Suprapubic skin (tissue), 4 donors: Measurements from ENCODE around the gene SLC16A3. TPM values are rescaled to one million over a fixed set of nuclear protein-coding genes. Genes with fewer than 3 reads are reported as not detected.

Experiments used
- DNase-seq, 2 donors: peaks; one replicate each; pipeline ENCODE4 v3.0.0-alpha.2; 2019; ENCODE audit warnings: low spot score in 2 of 2
- H3K27ac ChIP-seq: fragments of 200-600 bp; sonication (generic); one replicate; pipeline ENCODE4 v1.5.1; 2019
- H3K27me3 ChIP-seq: fragments of 200-600 bp; sonication (generic); one replicate; pipeline ENCODE4 v1.5.1; 2019
- H3K36me3 ChIP-seq: fragments of 200-600 bp; sonication (generic); one replicate; pipeline ENCODE4 v1.5.1; 2019
- H3K4me1 ChIP-seq: fragments of 200-600 bp; sonication (generic); one replicate; pipeline ENCODE4 v1.5.1; 2019
- H3K4me3 ChIP-seq: fragments of 200-600 bp; sonication (generic); one replicate; pipeline ENCODE4 v1.5.1; 2019; ENCODE audit warnings: mild to moderate bottlenecking
- H3K9me3 ChIP-seq: fragments of 200-600 bp; sonication (generic); one replicate; pipeline ENCODE4 v1.5.1; 2019
- CTCF ChIP-seq, 2 donors: fragments of 200-600 bp in 1 of 2; fragments of 450-650 bp in 1 of 2; sonication (generic) in 1 of 2; IDR thresholded peaks; one replicate each; pipeline ENCODE4 v1.5.1; 2016 to 2019; ENCODE audit warnings: antibody characterized with exemption in 2 of 2, mild to moderate bottlenecking in 1 of 2, moderate library complexity in 1 of 2
- EP300 ChIP-seq: sonication (generic); formaldehyde crosslinking; IDR thresholded peaks from one replicate; pipeline ENCODE4 v1.6.1; 2017; ENCODE audit warnings: antibody characterized with exemption
- POLR2A ChIP-seq, 2 donors: fragments of 450-650 bp; IDR thresholded peaks; one replicate each; pipeline ENCODE4 v1.6.1; 2017; ENCODE audit warnings: antibody characterized with exemption in 2 of 2, mild to moderate bottlenecking in 2 of 2, moderate library complexity in 2 of 2
- POLR2AphosphoS5 ChIP-seq, 3 donors: sonication (generic); formaldehyde crosslinking; IDR thresholded peaks; one replicate each; pipeline ENCODE4 v1.6.1; 2017; ENCODE audit warnings: antibody characterized with exemption in 3 of 3
- WGBS: methylation state at CpG from one replicate; pipeline ENCODE4 v1.1.5; 2018; 5-methylcytosine and 5-hydroxymethylcytosine counted together
- total RNA-seq, 4 donors: library from RNA; depleted of rRNA; stranded (reverse); fragments of >200 nt; gene quantifications; one replicate each; pipeline ENCODE4 v1.1.0, GENCODE V29; 2016

The SLC16A3 gene
- total RNA-seq, 4 donors from 2014 or later, result 3.6 to 7.6 (median 4.5) TPM

DNA sequence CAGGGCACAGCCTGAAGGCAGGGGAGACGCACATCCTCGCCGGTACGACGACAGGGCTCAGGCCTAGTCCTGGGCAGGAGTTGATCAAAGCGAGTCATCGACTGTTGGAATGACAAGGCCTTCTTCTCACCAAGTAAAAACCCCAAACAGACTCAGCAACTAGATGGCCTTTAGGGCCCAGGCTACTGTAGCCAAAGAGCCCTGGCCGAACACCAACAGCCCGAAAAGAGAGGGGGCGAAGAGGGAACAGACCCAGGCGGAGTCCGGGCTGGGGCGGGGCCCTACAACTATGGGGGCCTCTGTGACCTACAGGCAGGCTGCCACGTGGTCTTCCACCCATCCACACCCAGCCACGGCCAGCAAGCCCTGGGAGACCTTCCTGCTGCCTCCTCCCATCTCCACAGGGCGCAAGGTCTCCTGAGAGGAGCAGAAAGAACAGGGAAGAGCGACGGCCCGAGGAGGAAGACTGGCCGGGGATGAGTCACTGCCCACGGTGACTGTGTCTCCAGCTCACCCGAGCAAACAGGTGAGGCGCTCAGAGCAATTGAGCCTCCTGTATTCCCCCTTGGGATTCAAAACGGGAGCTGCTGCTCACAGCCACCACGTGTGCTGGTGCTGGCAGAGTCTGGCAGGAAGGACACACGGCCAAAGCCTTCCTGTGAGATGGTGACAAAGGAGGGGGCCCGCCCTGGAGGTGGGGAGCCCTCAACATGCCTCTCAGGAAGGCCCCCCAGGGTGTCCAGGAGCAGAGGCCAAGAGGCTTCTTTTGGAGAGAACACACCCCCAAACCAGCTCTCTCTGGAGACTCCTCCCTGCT is 17.7 kb downstream of the SLC16A3 start:
- peak in 1 of 2 donors; percentile 65 for DNase-seq
- Histone ChIP-seq H3K4me1 (peaks cover 53% of the 10 kb centered on the region), H3K27ac (peak overlapping the region; percentile 74), H3K4me3 (no peak overlapping the region), H3K27me3 (no peaks in the 10 kb centered on the region), H3K9me3 (no peaks in the 10 kb centered on the region), H3K36me3 (peaks cover 85% of the 10 kb centered on the region)
- 42% methylated on average over 22 of the region's 27 CpGs for WGBS
- no peak for TF ChIP-seq EP300
- no peak for TF ChIP-seq POLR2A (IDR thresholded peaks at IDR 0.05)
- TF ChIP-seq POLR2AphosphoS5 (IDR thresholded peaks at IDR 0.05), result no peak
- no peak for TF ChIP-seq CTCF (IDR thresholded peaks at IDR 0.05)

DNA sequence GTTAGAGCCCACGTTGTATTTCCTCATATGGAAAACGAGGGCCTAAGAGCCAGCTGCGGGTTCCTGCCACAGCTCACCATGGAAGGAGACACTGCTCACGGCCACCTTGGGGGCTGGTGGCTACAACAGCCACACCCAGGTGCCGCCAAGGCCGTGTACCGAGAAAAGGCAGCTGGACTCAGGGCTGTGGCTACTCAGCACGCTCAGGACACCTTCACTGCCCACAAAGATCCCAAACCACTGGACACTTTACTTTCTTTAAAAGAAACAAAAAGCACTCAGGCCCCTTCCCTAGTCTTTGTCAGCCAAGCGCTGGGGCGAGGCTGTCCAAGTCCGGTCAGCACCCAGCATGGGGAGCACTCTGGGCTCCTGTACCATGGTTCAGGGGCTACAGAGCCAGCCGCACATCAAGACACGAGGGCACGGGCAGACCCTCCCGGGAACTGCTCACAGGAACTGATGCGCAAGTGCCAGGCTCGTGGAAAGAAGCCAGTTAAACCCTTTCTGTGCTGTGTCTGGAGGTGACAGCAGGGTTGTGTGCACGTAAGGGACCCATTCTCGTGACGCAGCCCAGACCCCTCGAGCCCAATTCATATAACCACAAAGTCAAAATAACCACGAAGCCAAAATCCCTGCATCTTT is 18.5 kb downstream of the SLC16A3 start:
- H3K36me3 ChIP-seq, result peaks cover 93% of the 10 kb centered on the region

GRCh38 chr17:82247856-82248671 is 19.2 kb downstream of the SLC16A3 start:
- H3K27ac ChIP-seq, result no peak overlapping the region
- H3K4me1 ChIP-seq, result peaks cover 38% of the 10 kb centered on the region
- no peak overlapping the region for H3K4me3 ChIP-seq
- TF ChIP-seq EP300 (no peak), CTCF (IDR thresholded peaks at IDR 0.05) (no peak), POLR2AphosphoS5 (IDR thresholded peaks at IDR 0.05) (no peak), POLR2A (IDR thresholded peaks at IDR 0.05) (no peak)
- H3K9me3 ChIP-seq, result no peaks in the 10 kb centered on the region
- no peaks in the 10 kb centered on the region for H3K27me3 ChIP-seq
- no peak for DNase-seq
- WGBS, result 83% methylated on average over 23 of the region's 28 CpGs
- H3K36me3 ChIP-seq, result peaks cover 100% of the 10 kb centered on the region

More for the DNA sequence above, 18.5 kb downstream of the SLC16A3 start:
- DNase-seq, result no peak
- TF ChIP-seq POLR2A (IDR thresholded peaks at IDR 0.05) (no peak), POLR2AphosphoS5 (IDR thresholded peaks at IDR 0.05) (no peak), CTCF (IDR thresholded peaks at IDR 0.05) (no peak), EP300 (no peak)
- H3K4me3 ChIP-seq, result no peak overlapping the region
- no peaks in the 10 kb centered on the region for H3K27me3 ChIP-seq
- H3K9me3 ChIP-seq, result no peaks in the 10 kb centered on the region
- peak overlapping the region; percentile 74 for H3K27ac ChIP-seq
- WGBS, result 61% methylated on average over 16 of the region's 22 CpGs
- H3K4me1 ChIP-seq, result peaks cover 45% of the 10 kb centered on the region

DNA sequence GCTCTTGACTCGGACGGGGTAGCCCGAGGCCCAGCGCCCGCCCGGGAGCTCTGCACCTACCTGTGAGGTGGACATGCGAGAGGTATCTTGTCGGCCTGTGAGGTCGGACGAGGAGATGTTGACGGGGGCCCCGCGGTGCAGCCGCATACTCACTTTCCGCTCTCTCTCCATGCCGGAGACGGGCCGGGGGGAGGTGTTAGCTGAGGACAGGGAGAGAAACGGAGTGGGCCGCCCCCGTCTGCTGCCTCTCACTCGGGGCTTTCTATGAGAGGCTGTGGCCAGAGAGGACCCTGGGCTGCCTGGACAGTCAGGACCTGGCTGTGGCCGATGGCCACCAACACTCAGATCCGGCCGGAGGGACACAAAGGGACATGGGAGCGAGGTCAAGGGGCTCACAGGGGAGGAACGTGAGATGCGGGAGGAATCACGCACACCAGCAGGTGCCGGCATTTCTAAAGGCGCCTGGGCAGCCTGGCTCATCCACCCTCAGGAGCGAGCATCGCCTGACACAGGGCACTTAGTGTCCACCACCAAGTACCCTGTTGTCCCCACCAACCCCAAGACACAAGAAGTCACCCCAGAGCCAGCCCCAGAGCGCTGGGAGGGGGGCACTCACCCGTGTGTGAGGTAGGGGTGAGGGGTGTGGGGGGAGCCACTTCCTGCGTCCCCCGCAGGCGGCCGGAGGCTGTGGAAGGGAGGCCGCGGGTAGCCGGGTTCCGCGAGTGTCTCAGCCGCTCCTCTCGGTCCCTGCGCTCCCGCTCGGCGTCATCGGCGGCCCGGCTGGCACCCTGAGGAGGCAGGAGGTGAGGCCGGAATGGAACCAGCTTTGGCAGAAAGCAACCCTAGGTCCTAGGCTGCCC is 20.2 kb downstream of the SLC16A3 start:
- H3K27me3 ChIP-seq, result no peaks in the 10 kb centered on the region
- H3K27ac ChIP-seq, result no peak overlapping the region
- no peak for DNase-seq
- TF ChIP-seq POLR2AphosphoS5 (IDR thresholded peaks at IDR 0.05) (no peak), POLR2A (IDR thresholded peaks at IDR 0.05) (no peak), CTCF (IDR thresholded peaks at IDR 0.05) (no peak), EP300 (no peak)
- H3K9me3 ChIP-seq, result no peaks in the 10 kb centered on the region
- no peak overlapping the region for H3K4me3 ChIP-seq
- H3K36me3 ChIP-seq, result peaks cover 100% of the 10 kb centered on the region
- 94% methylated on average over 41 of the region's 54 CpGs for WGBS
- peaks cover 29% of the 10 kb centered on the region for H3K4me1 ChIP-seq
